H54 (cell line): ENCODE results near the gene BRAT1.
A peak's percentile ranks its signal among the peaks of the same experiment; 100 is the strongest.
"Not testable (repeated sequence)": the region's sequence is repeated elsewhere in the genome, so short reads cannot be mapped to it uniquely, and the experiment has no call there.

Experiments
- DNase-seq: peaks from one replicate; pipeline ENCODE4 v3.0.0; 2011; ENCODE audit warnings: low spot score, mixed read lengths; ENCODE audit not compliant: insufficient read length
- FAIRE-seq: peaks from 3 replicates; lab custom pipeline; 2011; peaks lifted over from hg19 to GRCh38; lab: Jason Lieb, UNC
- POLR2A ChIP-seq: IDR thresholded peaks from 2 replicates; pipeline ENCODE4 v1.6.1; 2011; ENCODE audit warnings: low read depth, mild to moderate bottlenecking, low read length

Gene BRAT1

GRCh38 chr7:2542011-2542915 lies 13.1 kb downstream of the BRAT1 start:
- FAIRE-seq (no peak), DNase-seq (no peak)
- TF ChIP-seq POLR2A: no peak

DNA sequence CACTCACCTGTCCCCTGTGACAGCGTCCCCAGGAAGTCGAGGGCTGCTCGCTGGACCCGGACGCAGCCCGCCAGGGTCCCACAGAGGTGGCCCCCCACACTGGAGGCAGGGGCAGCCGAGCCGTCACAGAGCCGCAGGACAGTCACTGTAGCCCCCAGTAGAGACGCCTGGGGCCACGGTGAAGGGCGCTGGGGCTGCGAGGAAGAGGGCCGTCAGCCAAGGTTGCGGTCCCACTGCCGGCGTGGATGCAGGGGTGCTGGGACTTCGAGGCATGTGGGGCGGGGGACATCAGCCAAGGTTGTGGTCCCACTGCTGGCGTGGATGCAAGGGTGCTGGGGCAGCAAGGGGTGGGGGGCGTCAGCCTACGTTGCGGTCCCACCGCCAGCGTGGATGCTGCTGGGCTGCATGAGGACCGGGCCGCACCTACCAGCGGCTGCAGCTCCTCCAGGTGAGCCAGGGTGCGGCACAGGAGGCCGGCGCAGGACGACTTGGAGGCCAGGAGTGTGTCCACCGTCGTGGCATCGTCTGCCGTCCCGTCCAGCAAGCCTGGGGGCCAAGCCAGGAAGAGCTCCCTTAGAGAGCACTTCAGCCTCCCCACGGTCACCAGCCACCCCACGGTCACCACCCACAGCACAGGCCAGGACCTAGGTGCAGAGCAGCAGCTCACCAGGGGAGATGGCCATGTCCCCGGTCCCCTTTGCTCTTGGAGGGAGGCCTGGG lies 13.9 kb downstream of the BRAT1 start:
- DNase-seq (peak; percentile 10), FAIRE-seq (no peak)
- no peak for TF ChIP-seq POLR2A

DNA sequence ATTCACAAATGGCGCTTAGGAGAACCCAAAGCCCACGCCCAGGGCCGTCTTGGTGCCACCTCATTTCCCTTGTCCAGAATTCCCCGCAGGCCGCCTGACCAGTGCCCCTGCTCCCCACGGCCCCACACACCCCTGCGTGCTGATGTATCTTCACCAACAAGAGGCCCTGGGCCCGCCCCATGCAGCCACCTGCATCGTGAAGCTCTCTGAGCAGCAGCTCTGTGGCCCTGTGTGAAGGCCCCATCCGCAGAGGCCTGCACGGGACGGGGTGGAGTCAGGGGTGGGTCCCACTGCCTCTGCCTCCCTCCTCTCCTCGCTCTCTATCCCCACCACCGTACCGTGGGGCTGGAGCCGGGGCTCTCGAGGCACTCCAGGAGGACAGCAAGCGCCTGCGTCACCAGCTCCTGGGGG lies 14.7 kb downstream of the BRAT1 start:
- FAIRE-seq (no peak), DNase-seq (peak; percentile 23)
- TF ChIP-seq POLR2A: no peak

GRCh38 chr7:2540133-2540532 lies 15.2 kb downstream of the BRAT1 start:
- DNase-seq: no peak
- FAIRE-seq: no peak

GRCh38 chr7:2539031-2539911 lies 16.1 kb downstream of the BRAT1 start:
- no peak for TF ChIP-seq POLR2A
- no peak for DNase-seq
- no peak for FAIRE-seq

More at GRCh38 chr7:2540133-2540532, 15.2 kb downstream of the BRAT1 start:
- no peak for TF ChIP-seq POLR2A

DNA sequence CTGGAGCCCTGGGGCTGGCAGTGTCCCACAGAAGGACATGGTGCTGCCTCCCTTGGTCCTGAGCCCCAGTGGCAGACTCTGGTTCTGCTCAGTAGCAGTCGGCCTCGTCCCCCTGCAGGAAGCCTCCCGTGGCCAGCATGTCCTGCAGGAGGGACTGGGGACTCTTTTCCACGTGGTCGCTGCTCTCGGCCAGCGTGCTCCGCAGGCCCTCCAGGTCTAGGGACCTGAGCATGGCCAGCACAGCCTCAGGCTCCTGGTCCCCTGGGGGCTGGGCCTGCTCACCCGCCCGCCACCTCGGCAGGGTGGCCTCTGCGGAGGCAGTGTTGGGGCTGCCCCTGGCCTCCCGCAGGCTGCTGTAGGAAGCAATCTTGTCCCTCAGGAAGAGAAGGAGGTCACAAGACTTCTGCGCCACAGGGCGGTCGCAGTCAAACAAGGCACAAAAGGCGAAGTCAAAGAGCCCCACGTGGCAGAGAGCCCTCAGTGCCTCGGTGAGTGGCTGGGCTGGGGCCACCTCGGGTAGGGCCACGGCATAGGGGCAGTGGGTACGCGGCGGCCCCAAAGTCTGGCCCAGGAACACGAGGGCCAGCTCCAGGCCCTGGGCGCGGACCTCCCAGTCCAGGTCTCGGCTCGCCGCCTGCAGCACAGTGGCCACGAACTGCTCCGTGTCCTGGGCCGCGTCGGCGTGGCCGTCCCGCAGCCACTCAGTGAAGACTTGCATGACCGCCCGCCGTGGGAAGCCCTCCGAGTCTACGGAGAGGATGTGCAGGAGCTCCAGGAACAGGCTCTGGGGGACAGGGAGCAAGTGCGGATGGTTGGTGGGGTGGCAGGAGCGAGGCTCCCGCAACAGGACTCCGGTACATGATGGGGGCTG lies 17.1 kb downstream of the BRAT1 start:
- peak; percentile 5; the same call in 1 of the 2 replicates for TF ChIP-seq POLR2A
- DNase-seq (no peak), FAIRE-seq (no peak)

DNA sequence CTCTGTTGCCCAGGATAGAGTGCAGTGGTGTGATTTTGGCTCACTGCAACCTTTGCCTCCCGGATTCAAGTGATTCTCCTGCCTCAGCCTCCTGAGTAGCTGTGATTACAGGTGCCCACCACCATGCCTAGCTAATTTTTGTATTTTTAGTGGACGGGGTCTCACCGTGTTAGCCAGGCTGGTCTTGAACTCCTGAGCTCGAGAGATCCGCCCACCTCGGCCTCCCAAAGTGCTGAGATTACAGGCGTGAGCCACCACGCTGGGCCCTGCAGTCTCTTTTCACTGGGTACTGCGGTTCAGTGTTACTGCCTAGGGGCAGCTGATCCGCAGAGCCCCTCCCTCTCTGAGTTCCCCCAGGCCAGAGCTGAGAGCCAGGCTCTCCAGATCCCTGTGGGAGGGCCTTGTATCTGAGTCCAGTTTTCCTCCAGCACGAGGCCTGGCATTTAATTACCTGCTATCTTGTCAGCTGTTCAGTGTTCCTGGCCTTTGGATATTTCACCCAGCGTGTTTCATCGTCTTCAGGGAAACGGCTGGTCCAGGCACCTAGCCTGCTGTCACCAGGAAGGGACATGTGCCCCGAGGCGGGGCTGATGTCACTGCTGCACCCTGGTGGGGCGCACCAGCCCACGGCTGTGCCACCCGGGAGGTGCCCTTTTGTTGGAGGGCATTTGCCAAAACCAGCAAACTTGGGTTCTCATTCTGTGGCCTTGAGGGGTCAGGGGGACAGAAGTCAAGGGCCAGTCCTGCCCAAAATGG lies 19.3 kb downstream of the BRAT1 start:
- not testable (repeated sequence) for FAIRE-seq

GRCh38 chr7:2534214-2534613 lies 21.1 kb downstream of the BRAT1 start:
- DNase-seq, FAIRE-seq: not testable (repeated sequence)

More for the DNA sequence above, 19.3 kb downstream of the BRAT1 start:
- not testable (repeated sequence) for DNase-seq

DNA sequence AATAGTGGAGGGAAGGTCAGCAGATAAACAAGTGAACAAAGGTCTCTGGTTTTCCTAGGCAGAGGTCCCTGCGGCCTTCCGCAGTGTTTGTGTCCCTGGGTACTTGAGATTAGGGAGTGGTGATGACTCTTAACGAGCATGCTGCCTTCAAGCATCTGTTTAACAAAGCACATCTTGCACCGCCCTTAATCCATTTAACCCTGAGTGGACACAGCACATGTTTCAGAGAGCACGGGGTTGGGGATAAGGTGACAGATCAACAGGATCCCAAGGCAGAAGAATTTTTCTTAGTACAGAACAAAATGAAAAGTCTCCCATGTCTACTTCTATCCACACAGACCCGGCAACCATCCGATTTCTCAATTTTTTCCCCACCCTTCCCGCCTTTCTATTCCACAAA lies 21.8 kb downstream of the BRAT1 start:
- not testable (repeated sequence) for FAIRE-seq, DNase-seq

GRCh38 chr7:2532816-2533215 lies 22.5 kb downstream of the BRAT1 start:
- DNase-seq, FAIRE-seq: not testable (repeated sequence)

- DNase-seq, FAIRE-seq: not testable (repeated sequence)
These were observed 23.0 kb downstream of the BRAT1 start for GRCh38 chr7:2532199-2532772.

DNA sequence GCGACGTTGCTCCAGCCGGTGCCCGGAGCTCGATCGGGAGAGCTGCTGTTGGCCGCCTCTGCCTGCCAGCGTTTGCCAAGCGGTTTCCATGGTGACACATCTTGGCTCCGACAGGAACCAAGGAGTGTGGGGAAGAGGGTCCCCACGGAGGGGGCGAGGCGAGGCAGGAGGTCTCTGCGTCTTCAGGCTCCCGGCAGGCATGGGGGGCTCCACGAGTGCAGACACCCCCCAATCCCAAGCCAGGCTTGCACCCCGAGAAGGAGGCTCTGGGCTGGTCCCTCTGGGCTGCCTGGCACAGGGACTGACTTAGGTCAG lies 23.6 kb downstream of the BRAT1 start:
- DNase-seq: not testable (repeated sequence)

DNA sequence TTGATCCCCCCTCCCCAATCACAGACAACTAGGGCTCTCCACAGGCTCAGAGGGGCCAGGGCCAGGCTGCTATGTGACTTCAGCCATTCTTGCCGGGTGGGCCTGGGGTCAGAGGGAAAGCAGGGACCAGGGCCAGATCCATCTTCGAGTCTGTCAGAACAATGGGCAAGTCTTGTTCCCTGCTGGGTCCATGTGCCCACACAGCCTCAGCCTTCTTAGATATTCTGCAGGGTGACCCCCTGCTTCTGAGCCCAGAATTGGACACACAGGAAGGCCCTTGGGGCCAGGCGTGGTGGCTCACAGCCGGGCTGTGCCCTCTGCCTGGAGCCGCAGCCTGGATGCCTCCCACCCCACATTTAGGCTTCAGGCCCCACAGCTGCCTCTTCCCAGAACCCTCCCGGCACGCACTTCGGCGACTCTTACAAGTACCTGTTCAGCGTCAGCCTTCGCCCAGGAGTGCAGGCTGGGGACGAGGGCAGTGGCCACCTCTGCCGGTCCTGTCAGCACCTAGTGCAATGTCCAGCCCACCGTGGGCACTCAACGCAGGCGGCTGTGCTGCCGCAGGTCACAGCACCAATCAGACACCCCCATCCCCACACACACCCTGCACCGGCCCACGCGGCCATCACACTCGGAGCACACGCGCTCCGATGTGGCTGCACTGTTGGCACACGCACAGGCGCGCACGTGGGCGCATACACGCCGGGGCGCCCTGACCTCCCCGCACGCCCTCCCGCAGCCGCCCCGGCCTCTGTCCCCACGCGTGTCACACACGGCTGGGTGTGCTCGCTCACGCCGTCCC lies 24.1 kb downstream of the BRAT1 start:
- FAIRE-seq, DNase-seq: not testable (repeated sequence)

More for the DNA sequence above, 23.6 kb downstream of the BRAT1 start:
- FAIRE-seq: not testable (repeated sequence)
